NB4 (cell line): Measurements from ENCODE around the gene TSC22D1.
A peak's percentile ranks its signal among the peaks of the same experiment; 100 is the strongest.

Source experiments
- DNase-seq: peaks from one replicate; pipeline ENCODE4 v3.0.0; 2010; ENCODE audit warnings: low read depth
- H3K4me3 ChIP-seq: one replicate; pipeline ENCODE4 v1.5.1; 2011; ENCODE audit warnings: mild to moderate bottlenecking, low read depth, low read length, moderate library complexity
- CTCF ChIP-seq: IDR thresholded peaks from one replicate; pipeline ENCODE4 v1.5.1; 2012; ENCODE audit warnings: low read depth, low read length
- MAX ChIP-seq: IDR thresholded peaks from 2 replicates; pipeline ENCODE4 v1.6.1; 2011; ENCODE audit warnings: low read depth, low read length
- MYC ChIP-seq: IDR thresholded peaks from 2 replicates; pipeline ENCODE4 v1.6.1; 2011; ENCODE audit warnings: low read depth, low read length
- POLR2A ChIP-seq: IDR thresholded peaks from 2 replicates; pipeline ENCODE4 v1.6.1; 2011; ENCODE audit warnings: mild to moderate bottlenecking; ENCODE audit not compliant: insufficient read length; ENCODE audit errors: extremely low read depth

Gene TSC22D1

GRCh38 chr13:44425815-44426078, 150.4 kb downstream of the TSC22D1 start:
- no peak for DNase-seq
- TF ChIP-seq CTCF (no peak), MAX (no peak), MYC (no peak), POLR2A (no peak)
- no peak overlapping the region for H3K4me3 ChIP-seq

GRCh38 chr13:44425041-44425814, 150.9 kb downstream of the TSC22D1 start:
- H3K4me3 ChIP-seq = no peak overlapping the region
- TF ChIP-seq POLR2A (no peak), MYC (no peak), MAX (no peak)
- DNase-seq = peak; percentile 25

GRCh38 chr13:44423824-44424223, 152.3 kb downstream of the TSC22D1 start:
- TF ChIP-seq CTCF (no peak), POLR2A (no peak), MYC (no peak), MAX (no peak)
- H3K4me3 ChIP-seq = no peak overlapping the region
- DNase-seq = no peak

- no peak overlapping the region for H3K4me3 ChIP-seq
- TF ChIP-seq MYC = no peak
- TF ChIP-seq CTCF = no peak
- no peak for TF ChIP-seq POLR2A
- no peak for TF ChIP-seq MAX
- no peak for DNase-seq
Measured at GRCh38 chr13:44422755-44423643, 153.1 kb downstream of the TSC22D1 start.

GRCh38 chr13:44421853-44422525, 154.1 kb downstream of the TSC22D1 start:
- DNase-seq = no peak
- TF ChIP-seq CTCF (no peak), MYC (no peak)
- no peak overlapping the region for H3K4me3 ChIP-seq
